HCT116 (cell line): ENCODE measurements around the gene AK6.

Experiments
- CTCF ChIP-seq, 3 experiments: fragments of 200-600 bp in 1 of 3; sonication (generic) in 1 of 3; IDR thresholded peaks in 2 of 3; conservative IDR thresholded peaks in 1 of 3; 2 replicates each; pipeline ENCODE4 v1.5.1; 2012 to 2017; ENCODE audit warnings: low read depth in 2 of 3, low read length in 2 of 3, antibody characterized with exemption in 1 of 3, borderline replicate concordance in 1 of 3, control low read depth in 1 of 3, mild to moderate bottlenecking in 1 of 3, mixed read lengths in 1 of 3, mixed run types in 1 of 3, moderate library complexity in 1 of 3; ENCODE audit not compliant: insufficient read depth in 1 of 3
- POLR2A ChIP-seq: IDR thresholded peaks from 2 replicates; pipeline ENCODE4 v1.7.0; 2011; ENCODE audit warnings: borderline replicate concordance; ENCODE audit not compliant: insufficient read depth, insufficient read length; ENCODE audit errors: extremely low read depth
- SP1 ChIP-seq: IDR thresholded peaks from 2 replicates; pipeline ENCODE4 v1.6.1; 2012; ENCODE audit warnings: low read depth

- TF ChIP-seq CTCF (IDR thresholded peaks at IDR 0.05 in 2 of 3, conservative IDR thresholded peaks at IDR 0.05 in 1 of 3; ENCODE audit: borderline replicate concordance in 1 of 3, insufficient read depth in 1 of 3, low read depth in 2 of 3, low read length in 2 of 3) = no peak
- TF ChIP-seq POLR2A = peak; percentile 88
- peak; percentile 67 for TF ChIP-seq SP1
These were observed at the start of gene AK6, which contains the start of the genes RAD17 and TAF9 for GRCh38 chr5:69369340-69370121.
